ENCODE results near the gene FIGNL2. TPM values are rescaled to one million over a fixed set of nuclear protein-coding genes. Genes with fewer than 3 reads are reported as not detected.

FIGNL2 gene
- total and polyA plus RNA-seq, 10 donors = 0.20 to 3.0 (median 1.4) TPM

DNA sequence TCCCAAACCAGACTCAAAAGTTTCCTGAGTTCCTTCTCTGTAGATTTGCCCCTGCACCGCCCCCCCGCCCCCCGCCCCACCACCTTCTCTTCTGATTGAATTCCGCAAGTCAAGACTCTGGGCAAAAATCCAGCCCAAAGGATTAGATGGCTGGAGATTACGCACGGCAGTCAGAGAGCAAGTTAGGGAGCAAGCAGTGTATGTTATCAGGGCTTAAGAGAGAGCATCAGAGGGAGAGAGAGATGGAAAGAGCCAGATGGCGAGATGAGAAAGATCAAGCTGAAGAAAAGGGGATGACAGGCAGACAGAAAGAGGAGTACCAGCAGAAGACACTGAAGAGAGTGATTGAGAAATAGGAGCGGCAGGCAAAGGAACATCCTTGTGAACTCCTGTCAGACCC is 25.5 kb upstream of the FIGNL2 start:
- no peak for DNase-seq
- no peak overlapping the region for H3K27ac ChIP-seq
- H3K36me3 ChIP-seq = no peaks in the 10 kb centered on the region
- intact Hi-C loops (cut with DNase I; ENCODE audit: low total_unique reads) = loop anchor here (10.0 kb wide), 1 partner anchor 339 kb away; no protein-coding TSS in a partner anchor
- 42 to 78% (median 58%) methylated on average over 8 of the region's 8 CpGs for WGBS, 5 donors
- peaks cover 17 to 34% (median 23%) of the 10 kb centered on the region in 6 donors for H3K4me1 ChIP-seq
- no peaks in the 10 kb centered on the region for H3K9me3 ChIP-seq
- TF ChIP-seq, protein P1, sequence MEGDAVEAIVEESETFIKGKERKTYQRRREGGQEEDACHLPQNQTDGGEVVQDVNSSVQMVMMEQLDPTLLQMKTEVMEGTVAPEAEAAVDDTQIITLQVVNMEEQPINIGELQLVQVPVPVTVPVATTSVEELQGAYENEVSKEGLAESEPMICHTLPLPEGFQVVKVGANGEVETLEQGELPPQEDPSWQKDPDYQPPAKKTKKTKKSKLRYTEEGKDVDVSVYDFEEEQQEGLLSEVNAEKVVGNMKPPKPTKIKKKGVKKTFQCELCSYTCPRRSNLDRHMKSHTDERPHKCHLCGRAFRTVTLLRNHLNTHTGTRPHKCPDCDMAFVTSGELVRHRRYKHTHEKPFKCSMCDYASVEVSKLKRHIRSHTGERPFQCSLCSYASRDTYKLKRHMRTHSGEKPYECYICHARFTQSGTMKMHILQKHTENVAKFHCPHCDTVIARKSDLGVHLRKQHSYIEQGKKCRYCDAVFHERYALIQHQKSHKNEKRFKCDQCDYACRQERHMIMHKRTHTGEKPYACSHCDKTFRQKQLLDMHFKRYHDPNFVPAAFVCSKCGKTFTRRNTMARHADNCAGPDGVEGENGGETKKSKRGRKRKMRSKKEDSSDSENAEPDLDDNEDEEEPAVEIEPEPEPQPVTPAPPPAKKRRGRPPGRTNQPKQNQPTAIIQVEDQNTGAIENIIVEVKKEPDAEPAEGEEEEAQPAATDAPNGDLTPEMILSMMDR (IDR thresholded peaks at IDR 0.05 in 8 of 11, conservative IDR thresholded peaks at IDR 0.05 in 3 of 11) = no peak
- TF ChIP-seq POLR2A (IDR thresholded peaks at IDR 0.05) (no peak), POLR2AphosphoS5 (IDR thresholded peaks at IDR 0.05) (no peak)
- H3K4me3 ChIP-seq = no peak overlapping the region
- peaks cover 0 to 25% (median 8%) of the 10 kb centered on the region in 7 donors for H3K27me3 ChIP-seq (replicated peaks in 1 of 7)

DNA sequence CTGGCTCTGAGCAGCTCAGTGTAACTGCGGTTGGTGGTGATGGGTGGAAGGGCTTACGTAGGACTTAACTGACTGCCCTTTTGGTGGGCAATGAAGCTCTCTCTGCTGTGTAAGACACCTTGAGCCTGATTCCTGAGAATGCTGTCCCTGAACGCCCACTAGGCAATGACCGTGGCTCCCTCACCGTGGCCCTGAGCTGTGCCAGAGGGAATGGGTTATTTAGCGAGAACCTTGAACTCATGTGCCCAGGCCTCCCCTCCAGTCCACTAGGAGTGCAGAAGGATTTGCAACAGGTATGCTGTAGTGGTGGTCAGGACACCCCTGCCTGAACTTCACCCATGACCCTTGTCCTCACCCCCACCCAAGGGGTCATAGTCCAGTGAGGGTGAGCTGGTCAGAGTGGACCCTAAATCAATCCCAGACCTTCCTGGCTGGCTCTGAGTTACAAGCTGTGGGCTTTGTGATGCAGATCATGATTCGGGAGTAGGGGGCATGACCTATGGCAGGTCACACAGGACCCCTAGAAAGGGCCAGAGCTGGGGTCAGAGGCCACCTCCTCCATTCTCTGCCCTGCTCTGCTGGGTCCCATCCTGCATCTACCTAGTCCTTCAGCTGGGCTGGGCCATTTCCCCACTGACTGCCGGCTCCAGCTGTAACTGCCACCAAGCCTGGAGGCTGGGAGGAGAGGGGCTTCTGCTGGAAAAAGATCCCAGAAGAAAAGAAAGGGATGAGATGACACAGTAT is 24.9 kb upstream of the FIGNL2 start:
- WGBS, 5 donors = 79 to 87% (median 82%) methylated on average over 5 to 8 of the region's 8 CpGs
- Histone ChIP-seq H3K27me3 (replicated peaks in 1 of 7) (peaks cover 0 to 31% (median 14%) of the 10 kb centered on the region in 7 donors), H3K9me3 (no peaks in the 10 kb centered on the region), H3K4me3 (no peak overlapping the region), H3K36me3 (no peaks in the 10 kb centered on the region), H3K27ac (no peak overlapping the region), H3K4me1 (peaks cover 22 to 39% (median 29%) of the 10 kb centered on the region in 6 donors)
- intact Hi-C loops (cut with DNase I; ENCODE audit: low total_unique reads) = loop anchor here (10.0 kb wide), 1 partner anchor 339 kb away; no protein-coding TSS in a partner anchor
- TF ChIP-seq POLR2AphosphoS5 (IDR thresholded peaks at IDR 0.05) (no peak), POLR2A (IDR thresholded peaks at IDR 0.05) (no peak)
- TF ChIP-seq, protein P1 (IDR thresholded peaks at IDR 0.05 in 8 of 11, conservative IDR thresholded peaks at IDR 0.05 in 3 of 11) = no peak
- no peak for DNase-seq

DNA sequence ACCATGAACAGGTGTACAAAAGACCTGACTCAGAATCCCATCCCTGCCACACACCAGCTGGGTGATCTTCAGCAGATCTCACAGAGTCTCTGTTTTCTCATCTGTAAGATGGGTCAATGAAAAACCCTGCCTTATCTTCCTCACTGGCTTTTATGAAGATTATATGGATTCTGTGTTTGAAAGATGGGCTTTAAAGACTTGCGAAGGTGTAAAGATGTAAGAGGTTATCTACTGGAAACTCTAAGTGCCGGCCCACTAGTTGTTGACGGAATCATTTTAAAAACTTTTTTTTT is 24.1 kb upstream of the FIGNL2 start:
- H3K36me3 ChIP-seq = no peaks in the 10 kb centered on the region
- WGBS, 5 donors = 93 to 100% (median 97%) methylated on average over 3 of the region's 3 CpGs
- DNase-seq = no peak
- TF ChIP-seq, protein P1 (IDR thresholded peaks at IDR 0.05 in 8 of 11, conservative IDR thresholded peaks at IDR 0.05 in 3 of 11) = no peak
- no peak for TF ChIP-seq POLR2A (IDR thresholded peaks at IDR 0.05)
- TF ChIP-seq POLR2AphosphoS5 (IDR thresholded peaks at IDR 0.05) = no peak
- H3K4me3 ChIP-seq = no peak overlapping the region
- H3K9me3 ChIP-seq = no peaks in the 10 kb centered on the region
- H3K27me3 ChIP-seq (replicated peaks in 1 of 7) = peaks cover 0 to 39% (median 14%) of the 10 kb centered on the region in 7 donors
- H3K27ac ChIP-seq = no peak overlapping the region
- intact Hi-C loops (cut with DNase I; ENCODE audit: low total_unique reads) = loop anchor here (10.0 kb wide), 1 partner anchor 338 kb away; no protein-coding TSS in a partner anchor
- peaks cover 25 to 43% (median 30%) of the 10 kb centered on the region in 6 donors for H3K4me1 ChIP-seq

DNA sequence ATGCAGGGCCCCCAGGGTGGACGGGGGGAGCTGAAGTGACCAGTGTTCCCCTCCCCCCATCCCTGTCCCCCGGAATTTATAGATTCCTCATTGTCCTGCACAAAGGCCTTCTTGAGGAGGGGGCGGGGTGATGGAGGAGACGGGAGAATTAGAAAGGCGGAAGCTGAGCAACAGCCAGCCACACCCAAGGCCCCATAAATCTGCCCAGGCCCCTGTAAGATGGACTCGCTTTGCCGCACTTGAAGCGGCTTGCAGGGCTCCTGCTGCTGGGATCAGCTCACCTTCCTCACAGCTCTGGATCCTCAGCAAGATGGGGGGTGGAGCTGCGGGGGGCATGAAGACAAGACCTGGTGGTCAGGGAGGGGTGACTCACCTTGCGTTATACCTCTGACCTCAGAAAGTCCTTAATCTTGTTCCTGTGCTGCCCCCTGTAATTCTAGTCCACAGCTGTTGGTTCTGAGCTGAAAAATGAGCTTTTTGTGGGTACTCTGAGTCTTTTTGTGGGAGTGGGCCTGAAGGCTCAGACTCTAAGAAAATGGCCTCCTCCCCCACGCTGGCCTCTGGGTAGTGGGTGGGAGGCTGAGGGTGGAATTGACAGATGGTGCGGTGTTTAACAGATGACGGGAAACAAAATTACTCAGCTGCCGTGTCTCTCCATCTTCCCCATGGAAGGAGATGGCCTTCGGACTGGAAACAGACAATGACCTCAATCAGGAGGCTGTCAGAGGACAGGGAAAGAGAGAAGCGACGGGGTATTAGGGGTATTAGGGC is 23.6 kb upstream of the FIGNL2 start:
- H3K9me3 ChIP-seq = no peaks in the 10 kb centered on the region
- TF ChIP-seq POLR2AphosphoS5 (IDR thresholded peaks at IDR 0.05) = no peak
- TF ChIP-seq, protein P1 (IDR thresholded peaks at IDR 0.05 in 8 of 11, conservative IDR thresholded peaks at IDR 0.05 in 3 of 11) = no peak
- TF ChIP-seq POLR2A (IDR thresholded peaks at IDR 0.05) = no peak
- intact Hi-C loops (cut with DNase I; ENCODE audit: low total_unique reads) = loop anchor here (10.0 kb wide), 1 partner anchor 337 kb away; no protein-coding TSS in a partner anchor
- 77 to 89% (median 84%) methylated on average over 16 to 17 of the region's 17 CpGs for WGBS, 5 donors
- H3K27ac ChIP-seq = no peak overlapping the region
- no peak overlapping the region for H3K4me3 ChIP-seq
- DNase-seq = no peak
- peaks cover 0 to 39% (median 14%) of the 10 kb centered on the region in 7 donors for H3K27me3 ChIP-seq (replicated peaks in 1 of 7)
- peaks cover 25 to 43% (median 30%) of the 10 kb centered on the region in 6 donors for H3K4me1 ChIP-seq
- H3K36me3 ChIP-seq = no peaks in the 10 kb centered on the region

Measured in spleen (tissue), 11 donors.